KMS-11 (cell line): ENCODE measurements around the gene LPGAT1.

Experiments used
- H2AFZ ChIP-seq: fragments of 200-600 bp; sonication (generic); 2 replicates; pipeline ENCODE4 v1.6.1; 2016; ENCODE audit warnings: antibody characterized with exemption, mixed run types, low read depth
- H3K27ac ChIP-seq: fragments of 200-600 bp; sonication (generic); 2 replicates; pipeline ENCODE4 v1.6.1; 2016; ENCODE audit warnings: mild to moderate bottlenecking, mixed run types
- H3K27me3 ChIP-seq: fragments of 200-600 bp; sonication (generic); 2 replicates; pipeline ENCODE4 v1.6.1; 2017; ENCODE audit warnings: mild to moderate bottlenecking, low read depth, mixed run types, moderate library complexity; ENCODE audit not compliant: insufficient read depth
- H3K36me3 ChIP-seq: fragments of 200-600 bp; sonication (generic); 2 replicates; pipeline ENCODE4 v1.6.1; 2017; ENCODE audit warnings: mild to moderate bottlenecking, mixed run types; ENCODE audit not compliant: insufficient read depth
- H3K4me1 ChIP-seq: fragments of 200-600 bp; sonication (generic); 2 replicates; pipeline ENCODE4 v1.6.1; 2016; ENCODE audit warnings: mild to moderate bottlenecking, low read depth, mixed run types; ENCODE audit not compliant: poor library complexity, severe bottlenecking
- H3K4me2 ChIP-seq: fragments of 200-600 bp; sonication (generic); 2 replicates; pipeline ENCODE4 v1.7.0; 2016; ENCODE audit warnings: mild to moderate bottlenecking, mixed run types
- H3K4me3 ChIP-seq: fragments of 200-600 bp; sonication (generic); IDR thresholded peaks from 2 replicates; pipeline ENCODE4 v1.6.1; 2017; ENCODE audit warnings: low read depth, low read length, mixed read lengths; ENCODE audit not compliant: insufficient read depth
- H3K79me2 ChIP-seq: fragments of 200-600 bp; sonication (generic); 2 replicates; pipeline ENCODE4 v1.6.1; 2016; ENCODE audit warnings: low read depth, mixed run types; ENCODE audit not compliant: insufficient read depth
- H3K9ac ChIP-seq: fragments of 200-600 bp; sonication (generic); 2 replicates; pipeline ENCODE4 v1.6.1; 2016; ENCODE audit warnings: mild to moderate bottlenecking, mixed run types
- H4K20me1 ChIP-seq: fragments of 200-600 bp; sonication (generic); 2 replicates; pipeline ENCODE4 v1.6.1; 2016; ENCODE audit warnings: mild to moderate bottlenecking, mixed run types; ENCODE audit not compliant: insufficient read depth
- CTCF ChIP-seq: fragments of 200-600 bp; sonication (generic); conservative IDR thresholded peaks from 2 replicates; pipeline ENCODE4 v1.6.1; 2017; ENCODE audit warnings: low read depth, mild to moderate bottlenecking, antibody characterized with exemption, low read length, moderate library complexity, mixed read lengths

The LPGAT1 gene

GRCh38 chr1:211749251-211749650 is 81.3 kb downstream of the LPGAT1 start:
- Histone ChIP-seq H3K79me2 (no peaks in the 10 kb centered on the region), H3K4me1 (no peaks in the 10 kb centered on the region), H3K4me2 (no peak overlapping the region), H4K20me1 (no peaks in the 10 kb centered on the region), H3K4me3 (no peak overlapping the region), H3K9ac (no peak overlapping the region), H3K27ac (no peak overlapping the region), H3K27me3 (no peaks in the 10 kb centered on the region), H2AFZ (no peak overlapping the region), H3K36me3 (no peaks in the 10 kb centered on the region)
- TF ChIP-seq CTCF = no peak

- no peak overlapping the region for H3K27ac ChIP-seq
- H3K9ac ChIP-seq = no peak overlapping the region
- no peaks in the 10 kb centered on the region for H3K79me2 ChIP-seq
- H3K4me2 ChIP-seq = no peak overlapping the region
- H2AFZ ChIP-seq = no peak overlapping the region
- no peaks in the 10 kb centered on the region for H4K20me1 ChIP-seq
- no peaks in the 10 kb centered on the region for H3K4me1 ChIP-seq
- no peaks in the 10 kb centered on the region for H3K27me3 ChIP-seq
- no peaks in the 10 kb centered on the region for H3K36me3 ChIP-seq
- no peak for TF ChIP-seq CTCF
- H3K4me3 ChIP-seq = no peak overlapping the region
Observed at GRCh38 chr1:211748810-211749209, 81.8 kb downstream of the LPGAT1 start.

- Histone ChIP-seq H3K79me2 (no peaks in the 10 kb centered on the region), H4K20me1 (no peaks in the 10 kb centered on the region), H3K36me3 (no peaks in the 10 kb centered on the region), H3K27me3 (peaks cover 6% of the 10 kb centered on the region; the same call in 1 of the 2 replicates), H3K27ac (no peak overlapping the region), H3K4me3 (no peak overlapping the region), H3K4me1 (peaks cover 35% of the 10 kb centered on the region), H2AFZ (no peak overlapping the region), H3K9ac (no peak overlapping the region), H3K4me2 (no peak overlapping the region)
- no peak for TF ChIP-seq CTCF
Observed at GRCh38 chr1:211742889-211743529, 87.6 kb downstream of the LPGAT1 start.

DNA sequence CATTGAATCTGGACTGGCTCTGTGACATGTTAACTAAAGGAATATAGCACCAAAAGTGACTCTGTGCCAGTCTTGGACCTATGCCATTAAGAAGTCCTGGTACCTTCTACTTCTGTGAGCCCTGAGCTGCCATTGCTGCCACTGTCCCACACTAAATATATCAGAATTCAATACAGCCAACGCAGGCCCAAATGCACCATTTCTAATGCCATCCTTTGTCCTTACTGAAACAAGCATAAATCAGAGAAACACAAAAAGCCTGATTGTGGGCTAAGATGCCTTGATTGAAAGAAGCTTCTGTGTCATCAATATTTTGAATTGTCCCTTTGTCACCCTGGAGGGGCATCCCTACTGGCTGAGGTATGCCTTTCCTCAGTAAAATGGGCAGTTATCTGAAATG is 88.3 kb downstream of the LPGAT1 start:
- Histone ChIP-seq H3K79me2 (no peaks in the 10 kb centered on the region), H3K9ac (no peak overlapping the region), H3K4me2 (no peak overlapping the region), H3K4me1 (peaks cover 35% of the 10 kb centered on the region), H3K36me3 (no peaks in the 10 kb centered on the region), H3K27ac (no peak overlapping the region), H3K4me3 (no peak overlapping the region), H2AFZ (no peak overlapping the region), H3K27me3 (peaks cover 6% of the 10 kb centered on the region; the same call in 1 of the 2 replicates), H4K20me1 (no peaks in the 10 kb centered on the region)
- no peak for TF ChIP-seq CTCF
